Activated CD4-positive, CD25-positive, alpha-beta regulatory T cell treated with anti-CD3 and anti-CD28 coated beads, Interleukin-2, amount 50 U/mL, for 16 hours (primary cell): Measurements from ENCODE around the gene FBL.
A peak's percentile ranks its signal among the peaks of the same experiment; 100 is the strongest.

ENCODE experiments used
- DNase-seq: peaks from one replicate; pipeline ENCODE4 v3.0.0-alpha.2; 2020; ENCODE audit warnings: low read depth, low spot score

FBL gene

GRCh38 chr19:39842693-39843435 is 3.3 kb downstream of the FBL start:
- no peak for DNase-seq

GRCh38 chr19:39841041-39841440 is 5.1 kb downstream of the FBL start:
- DNase-seq = no peak

- DNase-seq = no peak
Observed at GRCh38 chr19:39840492-39840891, 5.7 kb downstream of the FBL start.

- DNase-seq = no peak
Observed at GRCh38 chr19:39839678-39840327, 6.4 kb downstream of the FBL start.

- DNase-seq = no peak
Observed at GRCh38 chr19:39838569-39838968, 7.6 kb downstream of the FBL start.

GRCh38 chr19:39837978-39838377 is 8.2 kb downstream of the FBL start:
- DNase-seq = no peak

- DNase-seq = no peak
Observed at GRCh38 chr19:39834287-39834841, 11.8 kb downstream of the FBL start.

GRCh38 chr19:39833464-39834286 is 12.5 kb downstream of the FBL start, which contains the start of gene DYRK1B:
DYRK1B (minus strand) TSS chr19:39834162; CDS start chr19:39831867, 2,295 bp downstream.
- DNase-seq = peak; percentile 95

GRCh38 chr19:39833160-39833463 is 13.1 kb downstream of the FBL start:
- DNase-seq = no peak

- no peak for DNase-seq
Observed at GRCh38 chr19:39832341-39833083, 13.7 kb downstream of the FBL start.

- no peak for DNase-seq
Observed at GRCh38 chr19:39831679-39832078, 14.5 kb downstream of the FBL start.

GRCh38 chr19:39830847-39831246 is 15.3 kb downstream of the FBL start:
- no peak for DNase-seq

GRCh38 chr19:39830406-39830805 is 15.8 kb downstream of the FBL start:
- no peak for DNase-seq

- no peak for DNase-seq
Observed at GRCh38 chr19:39829702-39830275, 16.4 kb downstream of the FBL start.

GRCh38 chr19:39828654-39829032 is 17.5 kb downstream of the FBL start:
- DNase-seq = no peak

- no peak for DNase-seq
Observed at GRCh38 chr19:39828015-39828653, 18.0 kb downstream of the FBL start.

GRCh38 chr19:39827216-39827615 is 19.0 kb downstream of the FBL start:
- no peak for DNase-seq

- DNase-seq = no peak
Observed at GRCh38 chr19:39826311-39826945, 19.8 kb downstream of the FBL start.

- no peak for DNase-seq
Observed at GRCh38 chr19:39825531-39826076, 20.6 kb downstream of the FBL start.

- DNase-seq = no peak
Observed at GRCh38 chr19:39825093-39825463, 21.1 kb downstream of the FBL start.
